Stimulated activated CD8-positive, alpha-beta memory T cell treated with anti-CD3 and anti-CD28 coated beads, Interleukin-4, amount 100 ng/mL, for 4 hours (primary cell): ENCODE data around the gene TMEM101.
"Not testable (repeated sequence)": the region's sequence is repeated elsewhere in the genome, so short reads cannot be mapped to it uniquely, and the experiment has no call there.

Source experiments
- DNase-seq, 2 donors: peaks; one replicate each; pipeline ENCODE4 v3.0.0-alpha.2; 2020; ENCODE audit warnings: low read depth in 2 of 2, low spot score in 1 of 2

The TMEM101 gene

GRCh38 chr17:43975898-43976297 is 38.9 kb downstream of the TMEM101 start:
- no peak for DNase-seq

- no peak for DNase-seq
Observed at GRCh38 chr17:43974382-43975266, 40.1 kb downstream of the TMEM101 start.

DNA sequence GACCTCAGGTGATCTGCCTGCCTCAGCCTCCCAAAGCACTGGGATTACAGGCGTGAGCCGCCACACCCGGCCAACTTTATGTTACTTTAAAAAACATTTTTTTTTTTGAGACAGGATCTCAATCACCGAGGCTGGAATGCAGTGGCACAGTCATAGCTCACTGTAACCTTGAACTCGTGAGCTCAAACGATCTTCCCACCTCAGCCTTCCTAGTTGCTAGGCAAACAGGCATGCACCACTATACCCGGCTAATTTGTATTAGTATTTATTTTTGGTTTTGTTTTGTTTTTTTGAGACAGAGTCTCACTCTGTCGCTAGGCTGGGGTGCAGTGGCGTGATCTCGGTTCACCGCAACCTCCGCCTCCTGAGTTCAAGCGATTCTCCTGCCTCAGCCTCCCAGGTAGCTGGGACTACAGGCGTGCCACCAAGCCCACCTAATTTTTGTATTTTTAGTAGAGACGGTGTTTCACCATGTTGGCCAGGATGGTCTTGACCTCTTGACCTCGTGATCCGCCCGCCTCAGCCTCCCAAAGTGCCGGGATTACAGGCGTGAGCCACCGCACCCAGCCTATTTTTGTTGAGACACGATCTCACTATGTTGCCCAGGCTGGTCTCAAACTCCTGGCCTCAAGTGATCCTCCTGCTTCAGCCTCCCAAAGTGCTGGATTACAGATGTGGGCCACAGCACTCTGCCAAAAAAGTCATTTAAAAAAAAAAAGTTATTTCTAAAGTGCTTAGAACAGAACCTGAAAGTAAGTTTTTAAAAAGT is 42.1 kb downstream of the TMEM101 start:
- DNase-seq = not testable (repeated sequence)

GRCh38 chr17:43971436-43971835 is 43.3 kb downstream of the TMEM101 start:
- not testable (repeated sequence) for DNase-seq

DNA sequence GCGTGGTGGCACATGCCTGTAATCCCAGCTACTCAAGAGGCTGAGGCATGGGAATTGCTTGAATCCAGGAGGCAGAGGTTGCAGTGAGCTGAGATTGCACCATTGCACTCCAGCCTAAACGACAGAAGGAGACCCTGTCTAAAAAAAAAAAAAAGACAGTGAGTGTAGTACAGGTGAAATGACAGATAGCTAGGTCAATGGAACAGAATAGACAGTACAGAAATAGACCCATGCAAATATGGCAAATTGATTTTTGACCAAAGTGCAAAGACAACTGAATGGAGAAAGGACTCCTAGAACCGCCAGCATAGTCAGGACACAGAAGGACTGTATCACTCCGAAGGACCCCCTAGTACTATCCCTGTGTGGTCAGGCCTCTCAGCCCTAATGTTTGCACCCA is 44.4 kb downstream of the TMEM101 start:
- no peak for DNase-seq

GRCh38 chr17:43967251-43967875 is 47.4 kb downstream of the TMEM101 start:
- no peak for DNase-seq

- DNase-seq = no peak
Observed at GRCh38 chr17:43966276-43966675, 48.5 kb downstream of the TMEM101 start.

DNA sequence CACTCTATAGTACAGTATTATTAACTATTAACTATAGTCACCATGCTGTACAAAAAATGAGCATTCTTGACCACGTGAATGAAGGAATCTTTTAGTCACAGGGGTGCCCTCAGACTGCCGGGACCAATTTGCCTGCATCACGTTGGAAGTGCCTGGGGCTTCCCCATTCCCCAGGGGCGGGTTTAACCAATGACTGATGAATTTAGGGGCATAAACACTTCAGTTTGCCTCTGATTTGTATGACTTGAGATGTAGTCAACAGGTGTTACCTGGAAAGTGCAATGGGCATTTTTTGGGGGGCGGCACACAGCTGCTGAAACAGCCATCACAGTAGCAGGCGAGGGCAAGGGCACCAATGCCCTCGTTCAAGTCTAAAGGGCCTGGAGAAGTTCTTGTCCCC is 52.3 kb downstream of the TMEM101 start:
- DNase-seq = no peak

DNA sequence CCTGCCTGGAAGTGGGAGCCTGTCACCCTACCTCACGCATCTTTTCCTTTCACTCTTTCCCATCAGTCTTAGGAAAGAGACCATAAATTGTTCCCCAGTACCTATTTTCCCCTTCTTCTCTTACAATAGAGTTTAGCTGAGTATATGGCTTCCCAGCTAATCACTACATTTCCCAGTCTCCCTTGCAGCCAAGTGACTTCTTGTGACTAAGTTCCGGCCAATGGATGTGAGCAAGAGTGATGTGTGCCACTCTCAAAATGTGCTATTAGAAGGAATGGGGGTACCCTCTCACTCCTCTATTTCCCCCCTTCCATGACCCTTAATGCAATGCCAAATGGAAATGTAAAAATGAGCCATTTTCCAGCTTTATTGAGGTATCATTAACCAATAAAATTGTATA is 52.8 kb downstream of the TMEM101 start:
- DNase-seq = no peak

DNA sequence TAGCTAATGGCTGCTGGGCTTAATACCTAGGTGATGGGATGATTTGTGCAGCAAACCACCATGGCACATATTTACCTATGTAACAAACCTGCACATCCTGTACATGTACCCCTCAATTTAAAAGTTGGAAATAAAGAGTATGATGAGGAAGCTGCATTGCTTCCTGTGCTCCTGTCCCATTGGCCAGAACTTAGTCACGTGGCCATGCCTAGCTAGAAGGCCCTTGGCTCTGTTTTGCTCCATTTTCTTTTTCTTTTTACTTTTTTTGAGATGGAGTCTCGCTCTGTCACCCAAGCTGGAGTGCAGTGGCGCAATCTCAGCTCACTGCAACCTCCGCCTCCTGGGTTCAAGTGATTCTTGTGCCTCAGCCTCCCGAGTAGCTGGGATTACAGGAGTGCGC is 53.5 kb downstream of the TMEM101 start:
- not testable (repeated sequence) for DNase-seq
